Panc1 (cell line): Measurements from ENCODE around the gene GRK6. TPM values are rescaled to one million over a fixed set of nuclear protein-coding genes. Genes with fewer than 3 reads are reported as not detected.

Experiments used
- ATAC-seq: fragments of 200-7000 bp; cut with Tn5 transposase; 2 replicates; pipeline ENCODE4 v1.9.1; 2020; ENCODE audit warnings: mild to moderate bottlenecking, moderate library complexity
- BruUV-seq: library from RNA; stranded (reverse); fragments of 400-500 nt; replicated peaks from 2 replicates; lab custom pipeline; 2021; lab: Mats Ljungman, UMichigan
- CTCF ChIA-PET: fragments of 300-600 bp; sonication (Branson Sonifier 250); formaldehyde crosslinking; loops from one replicate; lab custom pipeline; 2022; ENCODE audit warnings: antibody characterized with exemption; lab: Charles Lee
- POLR2A ChIA-PET: fragments of 300-600 bp; sonication (Branson Sonifier 250); formaldehyde crosslinking; loops from one replicate; lab custom pipeline; 2022; ENCODE audit warnings: antibody characterized with exemption; lab: Charles Lee
- DNase-seq: peaks from one replicate; pipeline ENCODE4 v3.0.0-alpha.2; 2010; ENCODE audit warnings: low read depth, low spot score
- H3K27ac ChIP-seq: 2 replicates; pipeline ENCODE4 v1.5.1; 2011; ENCODE audit warnings: mild to moderate bottlenecking, low read length, inconsistent platforms
- H3K27me3 ChIP-seq: fragments of 200-500 bp; sonication (Bioruptor generic); 2 replicates; pipeline ENCODE4 v1.6.0; 2014; ENCODE audit warnings: low read length, inconsistent platforms; ENCODE audit not compliant: control insufficient read depth, insufficient read depth
- H3K36me3 ChIP-seq: fragments of 200-500 bp; sonication (Bioruptor generic); 2 replicates; pipeline ENCODE4 v1.5.1; 2014; ENCODE audit warnings: inconsistent platforms, mild to moderate bottlenecking, low read length, moderate library complexity; ENCODE audit not compliant: control insufficient read depth, insufficient read depth
- H3K4me1 ChIP-seq: 2 replicates; pipeline ENCODE4 v1.5.1; 2011; ENCODE audit warnings: inconsistent platforms, mild to moderate bottlenecking, low read length, moderate library complexity; ENCODE audit not compliant: control insufficient read depth, insufficient read depth
- H3K4me3 ChIP-seq, 2 experiments: 2 replicates each; pipeline ENCODE4 v1.5.1; 2011 to 2012; ENCODE audit warnings: low read depth in 2 of 2, low read length in 2 of 2, mild to moderate bottlenecking in 2 of 2, inconsistent platforms in 1 of 2, moderate library complexity in 1 of 2
- H3K9me3 ChIP-seq: fragments of 200-500 bp; sonication (Bioruptor generic); 2 replicates; pipeline ENCODE4 v1.5.1; 2014; ENCODE audit warnings: low read depth, mild to moderate bottlenecking, inconsistent platforms, low read length, moderate library complexity; ENCODE audit not compliant: control insufficient read depth, insufficient read depth
- POLR2AphosphoS5 ChIP-seq: IDR thresholded peaks from 2 replicates; pipeline ENCODE4 v1.6.1; 2012; ENCODE audit warnings: mild to moderate bottlenecking, low read depth, low read length, moderate library complexity
- SIN3A ChIP-seq: IDR thresholded peaks from 2 replicates; pipeline ENCODE4 v1.6.1; 2012; ENCODE audit warnings: low read depth, mild to moderate bottlenecking, low read length, moderate library complexity, borderline replicate concordance; ENCODE audit not compliant: insufficient read depth
- TCF7L2 ChIP-seq: IDR thresholded peaks from 2 replicates; pipeline ENCODE4 v1.6.1; 2011; ENCODE audit warnings: mild to moderate bottlenecking, low read depth, low read length, inconsistent platforms
- in situ Hi-C: cut with HindIII; loops from 2 replicates; pipeline ENCODE4 v1.10.0; 2016; ENCODE audit warnings: low sequenced_read_pairs, low pct_unique_long_range_greater_than_20kb
- intact Hi-C: fragments of 100-400 bp; cut with micrococcal nuclease; formaldehyde crosslinking; loops from one replicate; pipeline ENCODE4 v1.10.0; 2022; ENCODE audit not compliant: unreplicated experiment
- total RNA-seq: library from RNA; stranded (reverse); gene quantifications from one replicate; pipeline ENCODE4 v1.2.1, GENCODE V29; 2021; ENCODE audit not compliant: unreplicated experiment
- TF ChIP-seq, protein P1 (sequence below), 2 experiments: IDR thresholded peaks; 2 replicates each; pipeline ENCODE4 v1.6.1; 2011 to 2012; ENCODE audit warnings: low read depth in 2 of 2, control low read depth in 1 of 2, low read length in 1 of 2, mild to moderate bottlenecking in 1 of 2, moderate library complexity in 1 of 2; ENCODE audit not compliant: insufficient read depth in 1 of 2
- TF ChIP-seq, protein P2 (sequence below): fragments of 450-650 bp; IDR thresholded peaks from 2 replicates; pipeline ENCODE4 v1.5.1; 2017; ENCODE audit warnings: mild to moderate bottlenecking

GRK6 gene
- total RNA-seq, 1 experiment from 2014 or later, result 56.1 TPM

DNA sequence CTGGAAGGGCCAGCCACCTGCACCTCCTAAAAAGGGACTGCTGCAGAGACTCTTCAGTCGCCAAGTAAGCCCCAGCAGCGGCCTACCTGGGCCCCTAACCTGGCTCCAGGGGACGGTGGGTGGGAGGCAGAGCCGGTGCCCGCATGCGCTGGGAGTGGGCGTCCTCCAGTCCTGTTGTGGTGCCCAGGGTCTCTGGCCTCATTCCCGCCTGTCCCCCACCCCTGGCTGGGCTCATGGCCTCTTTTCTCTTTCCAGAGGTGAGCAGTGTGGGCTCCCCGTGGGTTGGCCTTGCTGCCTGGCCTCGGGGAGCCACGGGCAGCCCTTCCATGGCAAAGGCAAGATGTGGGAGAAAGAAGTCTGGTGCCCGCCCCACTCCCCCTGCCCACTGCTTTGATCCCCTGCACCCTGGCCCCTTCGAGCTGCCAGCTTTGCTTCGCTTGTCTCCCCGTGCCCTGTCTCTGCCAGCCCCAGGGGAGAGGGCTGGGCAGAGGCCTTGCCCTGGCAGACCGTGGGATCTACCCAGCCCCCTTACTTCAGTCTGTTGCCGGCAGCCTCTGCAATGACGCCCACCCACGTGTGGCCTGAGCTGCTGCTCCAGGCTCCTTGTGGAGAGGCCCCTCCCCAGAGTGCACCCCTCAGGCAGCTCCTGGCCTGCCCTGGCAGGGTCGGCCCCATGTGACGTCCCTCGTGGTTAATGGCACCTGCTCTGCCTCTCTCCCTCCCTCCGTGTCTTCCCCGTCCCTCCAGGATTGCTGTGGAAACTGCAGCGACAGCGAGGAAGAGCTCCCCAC, 14.7 kb downstream of the GRK6 start:
- CTCF ChIA-PET, result no interaction called here
- in situ Hi-C loops (no loop called here), intact Hi-C loops (no loop called here)
- no peak overlapping the region for H3K27ac ChIP-seq
- ATAC-seq (no peak), DNase-seq (no peak)
- no peaks in the 10 kb centered on the region for H3K27me3 ChIP-seq
- no peak overlapping the region for H3K4me3 ChIP-seq
- H3K4me1 ChIP-seq, result peaks cover 23% of the 10 kb centered on the region
- H3K36me3 ChIP-seq, result no peaks in the 10 kb centered on the region
- TF ChIP-seq POLR2AphosphoS5 (no peak), SIN3A (no peak), TCF7L2 (no peak)
- TF ChIP-seq, protein P1, sequence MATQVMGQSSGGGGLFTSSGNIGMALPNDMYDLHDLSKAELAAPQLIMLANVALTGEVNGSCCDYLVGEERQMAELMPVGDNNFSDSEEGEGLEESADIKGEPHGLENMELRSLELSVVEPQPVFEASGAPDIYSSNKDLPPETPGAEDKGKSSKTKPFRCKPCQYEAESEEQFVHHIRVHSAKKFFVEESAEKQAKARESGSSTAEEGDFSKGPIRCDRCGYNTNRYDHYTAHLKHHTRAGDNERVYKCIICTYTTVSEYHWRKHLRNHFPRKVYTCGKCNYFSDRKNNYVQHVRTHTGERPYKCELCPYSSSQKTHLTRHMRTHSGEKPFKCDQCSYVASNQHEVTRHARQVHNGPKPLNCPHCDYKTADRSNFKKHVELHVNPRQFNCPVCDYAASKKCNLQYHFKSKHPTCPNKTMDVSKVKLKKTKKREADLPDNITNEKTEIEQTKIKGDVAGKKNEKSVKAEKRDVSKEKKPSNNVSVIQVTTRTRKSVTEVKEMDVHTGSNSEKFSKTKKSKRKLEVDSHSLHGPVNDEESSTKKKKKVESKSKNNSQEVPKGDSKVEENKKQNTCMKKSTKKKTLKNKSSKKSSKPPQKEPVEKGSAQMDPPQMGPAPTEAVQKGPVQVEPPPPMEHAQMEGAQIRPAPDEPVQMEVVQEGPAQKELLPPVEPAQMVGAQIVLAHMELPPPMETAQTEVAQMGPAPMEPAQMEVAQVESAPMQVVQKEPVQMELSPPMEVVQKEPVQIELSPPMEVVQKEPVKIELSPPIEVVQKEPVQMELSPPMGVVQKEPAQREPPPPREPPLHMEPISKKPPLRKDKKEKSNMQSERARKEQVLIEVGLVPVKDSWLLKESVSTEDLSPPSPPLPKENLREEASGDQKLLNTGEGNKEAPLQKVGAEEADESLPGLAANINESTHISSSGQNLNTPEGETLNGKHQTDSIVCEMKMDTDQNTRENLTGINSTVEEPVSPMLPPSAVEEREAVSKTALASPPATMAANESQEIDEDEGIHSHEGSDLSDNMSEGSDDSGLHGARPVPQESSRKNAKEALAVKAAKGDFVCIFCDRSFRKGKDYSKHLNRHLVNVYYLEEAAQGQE (IDR thresholded peaks at IDR 0.05; ENCODE audit: insufficient read depth in 1 of 2, low read depth in 2 of 2, low read length in 1 of 2), result no peak
- TF ChIP-seq, protein P2, sequence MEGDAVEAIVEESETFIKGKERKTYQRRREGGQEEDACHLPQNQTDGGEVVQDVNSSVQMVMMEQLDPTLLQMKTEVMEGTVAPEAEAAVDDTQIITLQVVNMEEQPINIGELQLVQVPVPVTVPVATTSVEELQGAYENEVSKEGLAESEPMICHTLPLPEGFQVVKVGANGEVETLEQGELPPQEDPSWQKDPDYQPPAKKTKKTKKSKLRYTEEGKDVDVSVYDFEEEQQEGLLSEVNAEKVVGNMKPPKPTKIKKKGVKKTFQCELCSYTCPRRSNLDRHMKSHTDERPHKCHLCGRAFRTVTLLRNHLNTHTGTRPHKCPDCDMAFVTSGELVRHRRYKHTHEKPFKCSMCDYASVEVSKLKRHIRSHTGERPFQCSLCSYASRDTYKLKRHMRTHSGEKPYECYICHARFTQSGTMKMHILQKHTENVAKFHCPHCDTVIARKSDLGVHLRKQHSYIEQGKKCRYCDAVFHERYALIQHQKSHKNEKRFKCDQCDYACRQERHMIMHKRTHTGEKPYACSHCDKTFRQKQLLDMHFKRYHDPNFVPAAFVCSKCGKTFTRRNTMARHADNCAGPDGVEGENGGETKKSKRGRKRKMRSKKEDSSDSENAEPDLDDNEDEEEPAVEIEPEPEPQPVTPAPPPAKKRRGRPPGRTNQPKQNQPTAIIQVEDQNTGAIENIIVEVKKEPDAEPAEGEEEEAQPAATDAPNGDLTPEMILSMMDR, result no peak
- POLR2A ChIA-PET, result no interaction called here
- no TSS peak for BruUV-seq
- H3K9me3 ChIP-seq, result no peaks in the 10 kb centered on the region

DNA sequence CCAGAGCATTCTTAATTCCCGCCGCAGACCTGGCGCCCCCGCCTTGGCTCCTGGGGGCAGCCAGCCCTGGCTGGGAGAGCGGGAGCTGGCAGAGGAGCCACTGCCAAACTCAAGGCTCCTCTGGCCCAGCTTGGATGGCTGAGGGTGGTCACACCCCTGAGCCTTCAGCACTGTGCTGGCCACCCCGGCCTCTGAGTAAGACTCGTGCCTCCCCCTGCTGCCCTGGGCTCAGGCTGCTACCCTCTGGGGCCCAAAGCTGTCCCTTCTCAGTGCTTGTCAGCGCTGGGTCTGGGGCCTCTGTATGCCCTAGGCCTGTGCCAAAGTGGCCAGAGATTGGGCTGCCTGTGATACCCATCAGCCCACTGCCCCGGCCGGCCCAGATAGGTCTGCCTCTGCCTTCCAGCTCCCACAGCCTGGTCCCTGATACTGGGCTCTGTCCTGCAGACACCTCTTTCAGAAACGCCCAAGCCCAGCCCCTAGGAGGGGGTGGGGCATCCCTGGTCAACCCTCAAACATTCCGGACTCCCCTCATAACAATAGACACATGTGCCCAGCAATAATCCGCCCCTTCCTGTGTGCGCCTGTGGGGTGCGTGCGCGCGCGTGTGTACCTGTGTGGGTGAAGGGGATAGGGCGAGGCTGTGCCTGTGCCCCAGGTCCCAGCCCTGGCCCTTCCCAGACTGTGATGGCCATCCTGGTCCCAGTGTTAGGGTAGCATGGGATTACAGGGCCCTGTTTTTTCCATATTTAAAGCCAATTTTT, 15.8 kb downstream of the GRK6 start:
- DNase-seq (no peak), ATAC-seq (no peak)
- intact Hi-C loops (no loop called here), in situ Hi-C loops (no loop called here)
- TF ChIP-seq TCF7L2, result no peak
- TF ChIP-seq, protein P1 (IDR thresholded peaks at IDR 0.05; ENCODE audit: insufficient read depth in 1 of 2, low read depth in 2 of 2, low read length in 1 of 2), result no peak
- TF ChIP-seq SIN3A, result no peak
- TF ChIP-seq POLR2AphosphoS5, result no peak
- TF ChIP-seq, protein P2, result no peak
- POLR2A ChIA-PET, result no interaction called here
- H3K9me3 ChIP-seq, result no peaks in the 10 kb centered on the region
- no peaks in the 10 kb centered on the region for H3K27me3 ChIP-seq
- peaks cover 23% of the 10 kb centered on the region for H3K4me1 ChIP-seq
- H3K4me3 ChIP-seq, result no peak overlapping the region
- H3K36me3 ChIP-seq, result no peaks in the 10 kb centered on the region; the same call in 1 of the 2 replicates
- CTCF ChIA-PET, result interaction anchor here (0.6 kb wide), 1 partner anchor 215 kb away, joined by 6 read pairs; no protein-coding TSS in a partner anchor
- no peak overlapping the region for H3K27ac ChIP-seq
- BruUV-seq, result no TSS peak
